Measurements from ENCODE around the gene SS18L1.

Gene SS18L1

DNA sequence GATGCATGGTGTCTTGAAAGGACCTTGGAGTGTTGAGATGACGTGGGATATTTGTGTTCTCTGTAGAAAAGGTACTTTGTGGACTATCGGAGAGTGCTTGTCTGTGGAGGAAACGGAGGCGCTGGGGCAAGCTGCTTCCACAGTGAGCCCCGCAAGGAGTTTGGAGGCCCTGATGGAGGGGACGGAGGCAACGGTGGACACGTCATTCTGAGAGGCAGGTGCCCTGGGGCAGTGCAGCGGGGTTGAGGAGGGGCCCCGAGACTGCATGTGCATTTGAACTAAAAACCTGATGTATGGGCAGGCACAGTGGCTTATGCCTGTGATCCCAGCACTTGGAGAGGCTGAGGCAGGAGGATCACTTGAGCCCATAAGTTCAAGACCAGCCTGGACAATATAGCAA is 52.2 kb downstream of the SS18L1 start:
- no peak for DNase-seq (ENCODE audit: low read depth in 2 of 2)

DNA sequence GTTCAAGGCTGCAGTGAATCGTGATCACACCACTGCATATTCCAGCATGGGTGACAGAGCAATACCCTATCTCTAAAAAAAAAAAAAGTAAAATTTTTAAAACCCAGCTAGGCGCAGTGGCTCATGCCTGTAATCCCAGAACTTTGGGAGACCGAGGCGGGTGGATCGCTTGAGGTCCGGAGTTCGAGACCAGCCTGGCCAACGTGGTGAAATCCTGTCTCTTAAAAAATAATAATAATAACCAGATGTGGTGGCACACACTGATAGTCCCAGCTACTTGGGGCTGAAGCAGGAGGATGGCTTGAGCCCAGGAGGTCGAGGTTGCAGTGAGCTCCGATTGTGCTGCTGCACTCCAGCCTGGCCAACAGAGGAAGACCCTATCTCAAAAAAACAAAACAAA is 52.7 kb downstream of the SS18L1 start:
- DNase-seq (ENCODE audit: low read depth in 2 of 2): no peak

DNA sequence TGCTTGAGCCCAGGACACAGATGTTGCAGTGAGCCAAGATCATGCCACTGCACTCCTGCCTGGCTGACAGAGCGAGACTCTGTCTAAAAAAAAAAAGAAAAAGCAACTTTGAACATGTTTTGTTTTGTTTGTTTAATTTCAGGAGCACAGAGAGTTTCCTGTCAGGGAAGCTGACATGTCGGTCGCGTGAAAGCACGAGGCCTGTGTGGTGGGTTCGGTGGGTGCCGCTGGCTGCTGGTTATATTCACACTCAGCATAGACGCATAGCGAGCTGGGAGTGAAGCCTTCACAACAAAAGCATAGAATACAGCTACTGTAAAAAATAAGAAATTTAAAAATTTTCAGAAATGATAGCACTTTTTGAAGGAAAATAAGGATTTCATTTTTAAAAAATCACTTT is 53.7 kb downstream of the SS18L1 start:
- DNase-seq (ENCODE audit: low read depth in 2 of 2): no peak

DNA sequence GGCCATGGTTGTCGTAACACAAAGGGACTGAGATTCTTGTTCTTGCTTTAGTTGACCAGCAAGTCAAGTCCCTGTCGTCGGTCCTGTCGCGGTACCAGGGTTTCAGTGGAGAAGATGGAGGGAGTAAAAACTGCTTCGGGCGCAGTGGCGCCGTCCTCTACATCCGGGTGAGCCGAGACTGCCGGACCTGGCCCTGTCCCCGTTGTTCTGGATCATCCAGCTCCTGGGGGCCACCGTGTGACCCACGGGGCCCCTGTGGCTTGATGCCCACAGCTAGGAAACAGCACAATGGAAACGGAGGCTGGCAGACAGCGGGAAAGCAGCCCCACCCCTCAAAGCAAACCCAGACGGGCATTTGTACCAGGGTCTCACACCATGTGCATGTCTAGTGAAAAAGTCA is 54.2 kb downstream of the SS18L1 start:
- DNase-seq (ENCODE audit: low read depth in 2 of 2): no peak

DNA sequence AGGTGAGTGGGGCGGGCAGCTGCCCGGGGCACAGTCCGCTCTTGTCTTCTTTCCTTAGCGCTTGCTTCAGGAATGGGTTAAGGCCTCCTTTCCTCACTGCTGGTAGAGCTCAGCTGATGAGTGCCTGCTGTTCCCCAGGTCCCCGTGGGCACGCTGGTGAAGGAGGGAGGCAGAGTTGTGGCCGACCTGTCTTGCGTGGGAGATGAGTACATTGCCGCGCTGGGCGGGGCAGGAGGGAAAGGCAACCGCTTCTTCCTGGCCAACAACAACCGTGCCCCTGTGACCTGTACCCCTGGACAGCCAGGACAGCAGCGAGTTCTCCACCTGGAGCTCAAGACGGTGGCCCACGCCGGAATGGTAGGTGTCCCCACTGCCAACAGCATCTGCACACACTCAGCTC is 54.9 kb downstream of the SS18L1 start:
- DNase-seq (ENCODE audit: low read depth in 2 of 2): no peak

DNA sequence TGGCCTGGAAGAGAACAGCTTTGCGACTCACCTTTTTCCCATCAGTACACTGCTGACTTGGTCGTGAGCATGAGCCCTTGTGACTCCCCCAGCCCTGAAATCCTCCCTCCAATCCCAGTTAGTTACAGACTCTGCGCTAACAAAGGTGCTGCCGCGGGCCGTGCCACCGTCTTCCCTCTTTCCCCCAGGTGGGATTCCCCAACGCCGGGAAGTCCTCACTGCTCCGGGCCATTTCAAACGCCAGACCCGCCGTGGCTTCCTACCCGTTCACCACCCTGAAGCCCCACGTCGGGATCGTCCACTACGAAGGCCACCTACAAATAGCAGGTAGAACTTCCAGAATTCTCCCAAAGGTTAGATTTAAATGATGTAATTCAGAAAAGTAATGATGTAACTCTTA is 55.4 kb downstream of the SS18L1 start:
- no peak for DNase-seq (ENCODE audit: low read depth in 2 of 2)

DNA sequence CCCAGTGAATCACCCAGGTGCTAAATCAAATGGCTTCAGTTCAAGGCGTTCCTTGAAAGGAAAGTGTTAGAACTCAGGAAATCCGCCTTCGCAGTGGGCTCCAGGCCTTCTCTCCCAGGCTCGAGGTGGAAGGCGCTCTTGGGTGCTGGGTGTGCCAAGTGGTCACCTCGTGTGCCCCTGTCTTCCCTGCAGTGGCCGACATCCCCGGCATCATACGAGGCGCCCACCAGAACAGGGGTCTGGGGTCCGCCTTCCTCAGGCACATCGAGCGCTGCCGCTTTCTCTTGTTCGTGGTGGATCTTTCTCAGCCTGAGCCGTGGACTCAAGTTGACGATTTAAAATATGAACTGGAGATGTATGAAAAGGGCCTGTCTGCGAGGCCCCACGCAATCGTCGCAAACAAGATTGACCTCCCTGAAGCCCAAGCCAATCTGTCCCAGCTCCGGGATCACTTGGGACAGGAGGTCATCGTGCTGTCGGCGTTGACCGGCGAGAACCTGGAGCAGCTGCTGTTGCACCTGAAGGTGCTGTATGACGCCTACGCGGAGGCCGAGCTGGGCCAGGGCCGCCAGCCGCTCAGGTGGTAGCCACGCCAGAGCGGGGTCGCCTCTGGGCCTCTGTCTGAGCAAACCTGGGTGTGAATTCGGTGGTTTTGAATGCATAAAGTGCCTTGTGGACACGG is 57.1 kb downstream of the SS18L1 start:
- no peak for DNase-seq (ENCODE audit: low read depth in 2 of 2)

DNA sequence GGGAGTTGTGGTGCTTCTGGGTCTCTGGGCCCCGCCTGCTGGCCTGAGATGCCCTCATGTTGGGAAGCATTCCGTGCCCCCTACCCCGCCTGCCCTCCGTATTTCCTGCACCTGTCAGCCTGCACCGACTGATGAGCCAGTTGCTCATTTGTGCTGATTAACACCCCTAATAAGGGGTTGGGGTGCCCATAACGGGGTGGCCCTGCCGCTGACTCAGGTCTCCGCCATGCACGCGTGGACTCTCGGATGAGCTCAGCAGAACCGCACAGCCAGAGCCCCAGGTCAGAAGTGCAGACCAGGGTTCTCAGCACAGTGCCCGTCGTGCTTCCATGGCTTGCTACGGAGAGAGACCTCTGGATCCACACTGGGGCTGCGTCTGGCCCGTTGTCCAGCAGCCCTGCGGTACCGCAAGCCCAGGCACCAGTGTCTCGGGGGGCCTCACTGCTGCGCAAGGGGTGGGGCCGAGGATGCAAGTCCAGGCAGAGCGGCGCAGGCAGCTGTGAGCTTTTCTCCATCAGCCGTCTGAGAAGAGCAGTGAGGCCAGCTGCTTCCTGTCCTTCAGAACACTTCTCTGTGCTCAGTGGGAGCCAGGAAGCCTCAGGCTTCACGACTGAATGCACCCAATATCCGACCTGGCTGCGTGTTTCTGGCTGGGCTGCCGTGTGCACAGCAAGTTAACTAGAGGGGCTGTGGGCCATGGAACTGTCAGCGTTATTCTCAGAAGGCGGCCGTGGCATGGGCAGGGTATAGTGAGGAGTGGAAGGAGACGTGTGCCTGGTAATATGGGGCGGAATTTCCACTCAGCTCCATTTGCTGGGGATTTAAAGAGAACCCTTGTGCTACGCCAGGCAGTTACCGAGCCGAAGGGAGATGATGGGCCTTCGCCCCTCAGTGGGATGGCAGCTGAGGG is 57.9 kb downstream of the SS18L1 start:
- DNase-seq (ENCODE audit: low read depth in 2 of 2): no peak

DNA sequence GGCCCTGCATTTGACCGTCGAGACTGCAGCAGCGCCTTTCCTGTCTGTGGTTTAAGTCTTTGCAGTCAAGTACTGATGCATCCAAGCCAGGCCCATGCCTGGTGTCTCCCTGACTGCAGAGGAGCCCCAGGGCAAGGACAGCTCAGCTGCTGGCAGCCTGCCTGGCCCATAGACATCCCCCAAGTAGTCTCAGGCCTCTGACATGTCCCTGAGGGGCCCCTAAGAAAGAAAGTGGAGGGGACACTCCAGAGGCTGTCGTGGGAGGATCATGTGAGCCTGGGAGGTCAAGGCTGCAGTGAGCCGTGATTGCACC is 58.5 kb downstream of the SS18L1 start:
- DNase-seq (ENCODE audit: low read depth in 2 of 2): no peak

DNA sequence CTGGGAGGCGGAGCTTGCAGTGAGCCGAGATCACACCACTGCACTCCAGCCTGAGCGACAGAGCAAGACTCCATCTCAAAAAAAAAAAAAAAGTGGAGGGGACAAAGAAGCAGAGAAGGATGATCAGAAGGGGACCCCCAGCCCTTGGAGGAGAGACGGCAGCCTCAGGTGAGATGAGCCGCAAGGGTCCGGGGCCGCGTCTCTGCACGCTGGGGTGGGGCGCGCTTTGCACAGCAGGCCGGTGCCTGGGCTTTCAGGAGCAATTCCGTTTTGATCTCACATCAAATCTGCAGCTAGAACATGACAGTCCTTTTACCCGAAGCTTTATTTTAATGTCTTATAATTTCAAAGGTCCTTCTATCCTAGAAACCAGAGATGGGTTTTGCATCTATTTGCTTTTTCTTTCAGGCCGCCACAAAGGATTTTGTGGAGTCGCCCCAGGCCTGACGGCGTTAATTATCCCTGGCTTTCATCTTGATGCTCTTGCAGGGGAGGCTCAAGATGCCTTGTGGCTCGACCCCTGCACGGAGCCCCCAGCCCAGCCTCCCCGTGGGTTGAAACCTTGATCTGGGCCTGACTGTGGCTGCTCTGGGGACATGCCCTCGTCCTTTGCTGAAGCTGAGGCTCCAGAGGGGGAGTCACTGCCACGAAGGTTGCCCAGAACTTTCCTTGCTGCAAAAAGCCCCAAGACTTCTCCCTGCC is 59.3 kb downstream of the SS18L1 start:
- DNase-seq (ENCODE audit: low read depth in 2 of 2): no peak

DNA sequence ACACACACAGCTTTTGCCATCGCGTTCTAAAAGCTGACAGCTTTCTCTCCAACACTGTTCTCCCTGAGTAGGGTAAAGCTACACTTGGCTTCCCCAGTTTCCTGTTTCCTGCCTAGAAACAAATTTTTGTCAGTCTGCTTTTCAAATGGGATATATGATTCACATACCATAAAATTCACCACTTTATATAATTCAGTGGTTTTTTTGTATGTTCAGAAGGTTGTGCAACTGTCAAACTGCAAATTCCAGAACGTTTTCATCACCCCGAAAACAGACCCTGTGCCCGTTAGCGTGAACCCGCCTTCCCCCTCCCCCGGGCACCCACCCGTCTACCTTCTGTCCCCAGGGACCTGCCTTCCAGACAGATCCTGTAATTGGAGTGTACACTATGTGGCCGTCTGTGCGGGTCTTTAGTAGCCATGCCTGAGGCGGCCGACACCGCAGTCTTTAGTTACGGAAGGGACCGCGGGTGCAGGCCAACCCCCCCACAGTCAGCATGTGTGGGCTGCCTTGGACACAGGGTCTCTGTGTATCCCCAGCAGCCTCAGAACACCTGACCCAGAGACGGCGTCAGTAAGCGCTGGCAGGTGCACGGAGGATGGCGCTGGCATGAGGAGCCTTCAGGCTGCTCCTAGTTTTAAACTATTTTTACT is 59.9 kb downstream of the SS18L1 start:
- no peak for DNase-seq (ENCODE audit: low read depth in 2 of 2)

DNA sequence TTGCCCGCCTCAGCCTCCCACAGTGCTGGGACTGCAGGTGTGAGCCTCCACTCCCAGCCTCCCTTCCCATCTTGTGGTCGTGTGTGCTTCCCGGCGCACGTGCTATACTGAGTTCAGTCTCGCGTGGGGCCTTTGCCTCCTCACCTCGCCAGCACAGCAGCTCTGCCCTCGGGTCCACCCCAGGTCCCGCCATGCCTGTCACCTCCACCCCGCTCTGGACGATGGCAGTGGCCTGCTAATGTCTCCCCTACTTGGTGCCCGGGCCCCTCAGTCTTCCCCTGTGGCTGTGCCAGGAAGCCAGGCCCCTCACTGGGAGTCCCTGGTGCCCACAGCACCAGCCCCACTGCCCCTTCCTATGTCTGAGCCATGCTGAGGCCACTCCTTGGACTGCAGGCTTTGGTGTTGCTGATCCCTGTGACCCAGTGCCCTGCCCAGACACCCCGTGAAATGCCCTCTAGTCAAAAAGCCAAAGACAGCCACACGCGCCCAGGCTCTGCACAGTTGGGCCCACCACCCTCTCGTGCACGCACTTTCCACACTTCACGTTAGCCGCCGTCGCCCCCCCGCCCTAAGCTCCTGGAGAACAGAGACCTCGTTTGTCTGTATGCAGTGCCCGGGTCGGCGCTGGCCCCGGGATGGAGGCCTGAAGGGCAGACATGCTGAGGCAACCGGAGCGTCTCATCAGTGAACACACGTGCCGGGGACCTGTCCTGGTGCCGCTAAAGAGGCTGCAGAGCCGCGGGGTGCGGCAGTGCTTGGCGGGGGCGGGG is 62.2 kb downstream of the SS18L1 start:
- DNase-seq (ENCODE audit: low read depth in 2 of 2): no peak

DNA sequence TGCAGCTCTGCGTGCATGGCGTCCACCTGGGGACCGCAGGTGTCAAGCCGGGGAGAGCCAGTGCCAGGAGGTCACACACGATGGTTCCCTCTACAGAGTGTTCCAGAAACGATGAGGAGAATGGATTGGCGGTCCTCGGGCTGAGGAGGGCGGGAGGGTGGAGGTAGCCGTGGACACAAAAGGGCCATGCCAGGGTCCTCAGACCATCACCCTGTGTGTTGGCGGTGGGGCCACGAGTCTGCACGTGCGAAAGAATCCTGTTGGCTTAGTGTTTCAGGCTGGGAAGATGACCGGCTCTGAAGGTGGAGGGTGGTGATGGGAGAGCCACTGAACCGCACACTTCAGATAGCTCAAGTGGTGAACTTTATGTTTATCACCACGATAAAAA is 62.8 kb downstream of the SS18L1 start:
- no peak for DNase-seq (ENCODE audit: low read depth in 2 of 2)

DNA sequence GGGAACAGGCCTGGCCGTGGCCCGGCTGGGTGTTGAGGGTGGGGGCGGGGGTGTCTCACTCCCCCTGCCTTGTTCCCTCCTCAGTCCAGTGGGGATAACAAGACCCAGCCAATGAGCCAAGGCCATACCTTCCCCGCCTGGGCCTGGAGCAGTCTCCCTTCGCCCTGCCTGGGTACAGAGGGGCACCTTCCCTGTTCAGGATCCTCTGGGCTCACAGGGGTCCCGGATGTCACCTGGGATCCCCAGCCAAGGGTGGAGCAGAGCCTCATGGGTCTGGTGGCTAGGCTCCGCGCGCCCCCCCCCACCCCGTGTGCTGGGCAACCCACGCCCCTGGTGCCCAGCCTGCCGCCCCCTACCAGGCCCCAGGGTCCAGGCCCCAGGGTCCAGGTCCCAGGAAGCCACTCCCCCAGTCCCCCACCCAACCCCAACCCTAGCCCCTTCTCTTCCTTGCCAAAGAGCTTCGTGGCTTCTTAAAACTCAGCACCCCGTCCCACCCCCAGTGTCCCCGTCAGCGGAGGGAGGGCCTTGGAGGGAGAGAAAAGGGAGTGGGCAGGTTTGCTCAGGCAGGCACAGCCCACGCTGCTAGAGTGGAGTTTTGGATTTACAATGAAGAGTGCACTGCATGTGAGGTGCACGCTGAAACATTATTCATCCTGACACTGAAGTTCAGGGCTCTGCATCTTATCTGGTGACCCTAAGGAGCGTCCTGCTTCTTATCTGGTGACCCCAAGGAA is 64.7 kb downstream of the SS18L1 start:
- no peak for DNase-seq (ENCODE audit: low read depth in 2 of 2)

DNA sequence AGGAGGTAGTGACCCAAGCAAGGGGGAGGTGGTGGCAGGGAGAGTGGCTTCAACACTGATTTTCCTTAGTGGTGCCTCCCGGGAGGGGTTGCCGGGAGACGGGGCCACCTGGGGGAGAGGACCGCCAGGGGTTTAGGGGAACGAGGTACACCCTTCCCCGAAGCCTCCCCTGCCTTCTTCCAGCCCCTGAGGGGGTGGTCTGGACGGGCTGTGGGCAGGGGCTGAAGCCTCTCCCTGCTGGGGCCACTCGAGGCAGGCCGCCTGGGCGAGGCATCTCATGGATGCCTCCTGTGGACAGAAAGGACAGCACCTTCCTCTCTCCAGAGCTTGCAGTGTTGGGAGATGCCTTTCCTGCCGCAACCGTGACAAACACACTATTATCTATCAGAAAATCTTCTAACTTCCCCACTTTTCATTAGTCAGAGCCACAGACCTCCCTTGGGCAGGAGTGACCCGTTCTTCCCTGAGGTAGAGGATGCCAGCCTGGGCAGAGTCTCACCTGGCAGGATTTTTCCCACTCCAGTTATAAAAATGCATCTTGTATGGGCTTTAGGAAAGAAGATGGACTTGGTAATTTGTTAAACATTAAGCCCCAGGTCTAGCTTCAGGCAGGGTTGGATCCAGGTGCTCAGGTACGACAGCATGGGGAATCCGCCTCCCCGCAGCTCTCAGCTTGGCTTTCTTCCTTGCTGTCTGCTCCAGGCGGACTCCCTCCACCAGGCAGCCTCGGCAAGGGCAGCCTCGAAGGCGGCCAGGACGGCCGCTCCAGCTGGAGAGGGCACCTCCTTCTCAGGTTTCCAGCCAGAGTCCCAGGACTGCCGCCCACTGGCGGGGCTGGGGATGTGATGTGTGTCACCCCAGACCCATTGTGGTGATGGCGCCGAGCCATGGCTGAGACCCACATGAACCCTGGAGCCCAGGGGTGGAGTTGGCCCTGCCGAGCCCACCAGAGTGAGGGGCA is 65.5 kb downstream of the SS18L1 start:
- no peak for DNase-seq (ENCODE audit: low read depth in 2 of 2)

DNA sequence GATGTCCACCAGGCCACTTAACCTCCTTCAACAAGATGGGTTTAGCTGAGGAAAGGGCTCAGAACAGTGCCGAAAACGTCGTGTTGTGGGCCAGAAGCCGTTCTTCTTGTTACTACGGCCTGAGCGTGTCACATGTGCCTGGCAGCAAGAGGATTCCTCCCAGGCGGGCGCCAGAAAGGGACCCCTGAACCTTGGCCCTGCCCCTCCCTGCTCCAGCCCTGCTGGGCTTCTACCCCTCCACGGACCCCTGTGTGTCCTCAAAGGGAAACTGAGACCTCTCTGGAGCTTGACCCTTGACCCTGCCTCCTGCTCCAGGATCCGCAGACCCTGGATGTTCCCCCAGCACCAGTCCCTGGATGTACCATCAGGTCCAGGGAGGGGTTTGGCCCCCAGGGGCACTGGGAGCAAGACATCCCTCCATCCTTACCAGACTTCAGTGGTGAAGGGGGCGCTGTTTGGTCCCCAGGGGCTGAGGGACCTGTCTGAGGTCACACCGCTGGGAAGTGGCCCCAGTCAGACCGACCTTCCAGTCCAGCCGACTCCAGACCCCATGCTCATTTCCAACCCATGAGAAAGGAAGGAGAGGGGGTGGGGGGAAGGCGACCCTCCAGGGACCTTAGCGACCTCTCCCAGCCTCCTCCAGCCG is 66.4 kb downstream of the SS18L1 start:
- no peak for DNase-seq (ENCODE audit: low read depth in 2 of 2)

DNA sequence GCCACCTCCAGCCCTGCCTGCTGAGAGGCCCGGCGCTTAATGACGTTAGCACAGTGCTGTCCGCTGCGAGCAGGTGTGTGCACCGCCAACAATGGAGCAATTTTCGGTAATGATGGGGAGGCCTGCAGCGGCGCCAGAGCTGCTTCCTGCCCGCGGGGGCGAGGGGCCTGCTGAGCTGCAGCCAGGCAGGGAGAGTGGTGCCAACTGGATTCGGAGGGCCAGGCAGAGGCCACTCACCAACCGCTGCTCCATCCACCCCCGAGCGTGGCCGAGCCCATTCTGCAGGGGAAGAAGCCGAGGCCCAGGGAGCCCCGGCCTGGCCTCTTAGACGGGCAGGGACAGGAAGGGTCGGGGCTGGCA is 66.9 kb downstream of the SS18L1 start:
- no peak for DNase-seq (ENCODE audit: low read depth in 2 of 2)

DNA sequence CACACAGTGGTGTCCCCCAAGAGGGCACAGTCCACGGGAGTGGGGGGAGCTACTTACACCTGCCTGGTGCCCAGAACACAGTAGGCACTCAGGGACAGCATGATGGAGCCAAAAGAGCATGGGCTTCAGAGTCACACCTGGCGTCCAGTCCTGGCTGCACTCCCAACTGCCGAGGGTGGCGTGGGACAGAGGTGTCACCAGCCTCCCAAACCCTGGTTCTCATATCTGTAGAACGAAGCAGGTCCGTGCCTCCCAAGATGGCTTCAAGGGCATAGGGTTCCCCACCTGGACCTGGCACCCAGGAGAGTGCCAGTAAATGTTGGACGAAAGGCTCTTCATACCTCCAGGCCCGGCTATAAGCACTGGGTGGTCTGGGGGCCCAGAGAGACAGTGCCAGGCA is 67.6 kb downstream of the SS18L1 start:
- no peak for DNase-seq (ENCODE audit: low read depth in 2 of 2)

DNA sequence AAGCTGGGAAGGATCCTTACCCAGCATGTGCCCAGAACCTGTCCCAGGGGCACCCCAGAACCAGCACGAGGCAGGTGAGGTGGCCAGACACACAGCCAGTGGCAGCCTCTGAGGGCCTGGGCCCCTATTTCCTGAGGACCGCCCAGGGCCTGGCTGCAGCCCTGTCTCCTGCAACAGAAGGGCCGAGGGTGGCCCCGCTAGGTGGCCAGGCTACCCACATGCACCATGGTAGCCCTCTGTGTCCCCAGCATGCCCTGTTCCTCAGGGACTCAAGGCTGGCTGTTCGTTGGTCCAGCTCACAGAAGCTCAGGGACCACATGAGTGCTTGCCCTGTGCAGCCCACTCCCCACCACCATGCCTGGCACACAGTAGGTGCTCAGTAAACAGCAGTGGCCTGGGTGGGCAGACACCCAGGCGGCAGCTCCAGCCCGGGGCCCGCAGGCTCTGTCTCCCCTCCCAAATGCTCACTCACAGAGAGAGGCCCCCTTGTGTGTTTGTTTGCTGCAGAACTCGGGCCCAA is 68.3 kb downstream of the SS18L1 start:
- no peak for DNase-seq (ENCODE audit: low read depth in 2 of 2)
